H1 (cell line): ENCODE measurements around the gene B3GAT1. TPM values are rescaled to one million over a fixed set of nuclear protein-coding genes. Genes with fewer than 3 reads are reported as not detected.

Experiments used
- ATF3 ChIP-seq: IDR thresholded peaks from 2 replicates; pipeline ENCODE4 v1.6.1; 2011; ENCODE audit warnings: low read depth, mild to moderate bottlenecking, low read length; ENCODE audit not compliant: insufficient read depth
- RNF2 ChIP-seq: fragments of 200-900, 300-1000 bp; sonication (generic); IDR thresholded peaks from 2 replicates; pipeline ENCODE4 v1.7.1; 2016; ENCODE audit warnings: borderline replicate concordance, low read depth, mild to moderate bottlenecking, antibody characterized with exemption, low read length; ENCODE audit not compliant: poor library complexity, severe bottlenecking; ENCODE audit errors: missing control alignments
- polyA plus RNA-seq, 7 experiments: library from polyadenylated mRNA; depleted of rRNA in 3 of 7; stranded (reverse) in 5 of 7; unstranded in 2 of 7; fragments of >200 nt in 5 of 7; fragments of 200-250 nt in 2 of 7; gene quantifications; 1 replicate in 5 of 7; 2 replicates in 1 of 7; 4 replicates in 1 of 7; pipeline versions ENCODE4 v1.2.1 to v1.2.3, GENCODE V29; 2011 to 2013; ENCODE audit warnings: missing spikeins in 2 of 7, mixed read lengths in 2 of 7
- total RNA-seq: library from RNA; stranded (reverse); fragmentation: NEBNext Ultra II Directional; extraction: Animal tissue kit (Norgen Biotek cat#: 25700); gene quantifications from 2 replicates; pipeline ENCODE4 v1.2.1, GENCODE V29; 2021

The B3GAT1 gene
- total and polyA plus RNA-seq, 2 of the 8 experiments (the other 6 are each of a cell fraction or from before 2014, with no cell fraction given): 19.7 to 32.4 TPM

- TF ChIP-seq ATF3 (no peak), RNF2 (no peak)
These were observed 56.9 kb downstream of the B3GAT1 start (continued) for GRCh38 chr11:134355136-134355535.
